MG63 (cell line): ENCODE data around the gene UFD1. TPM values are rescaled to one million over a fixed set of nuclear protein-coding genes. Genes with fewer than 3 reads are reported as not detected.
A peak's percentile ranks its signal among the peaks of the same experiment; 100 is the strongest.

ENCODE experiments used
- DNase-seq: peaks from one replicate; pipeline ENCODE4 v3.0.0-alpha.2; 2020
- H3K27me3 ChIP-seq: fragments of 250-450 bp; sonication (Bioruptor Pico); 2 replicates; pipeline ENCODE4 v1.5.1; 2020; ENCODE audit warnings: mild to moderate bottlenecking, moderate library complexity
- H3K36me3 ChIP-seq: fragments of 250-450 bp; sonication (Bioruptor Pico); 2 replicates; pipeline ENCODE4 v1.5.1; 2020; ENCODE audit warnings: mild to moderate bottlenecking, moderate library complexity
- H3K4me3 ChIP-seq: fragments of 250-450 bp; sonication (Bioruptor Pico); 2 replicates; pipeline ENCODE4 v1.5.1; 2020; ENCODE audit warnings: mild to moderate bottlenecking, moderate library complexity
- H3K9me3 ChIP-seq: fragments of 250-450 bp; sonication (Bioruptor Pico); 2 replicates; pipeline ENCODE4 v1.5.1; 2020; ENCODE audit warnings: mild to moderate bottlenecking, moderate library complexity
- total RNA-seq: library from RNA; depleted of rRNA; stranded (reverse); fragments of >200 nt; shearing (Covaris generic); gene quantifications from 2 replicates; pipeline ENCODE4 v1.2.3, GENCODE V29; 2014; ENCODE audit warnings: low replicate concordance; rRNA removed

The UFD1 gene, protein sequence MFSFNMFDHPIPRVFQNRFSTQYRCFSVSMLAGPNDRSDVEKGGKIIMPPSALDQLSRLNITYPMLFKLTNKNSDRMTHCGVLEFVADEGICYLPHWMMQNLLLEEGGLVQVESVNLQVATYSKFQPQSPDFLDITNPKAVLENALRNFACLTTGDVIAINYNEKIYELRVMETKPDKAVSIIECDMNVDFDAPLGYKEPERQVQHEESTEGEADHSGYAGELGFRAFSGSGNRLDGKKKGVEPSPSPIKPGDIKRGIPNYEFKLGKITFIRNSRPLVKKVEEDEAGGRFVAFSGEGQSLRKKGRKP
- total RNA-seq = 128 and 161 TPM in 2 replicates

DNA sequence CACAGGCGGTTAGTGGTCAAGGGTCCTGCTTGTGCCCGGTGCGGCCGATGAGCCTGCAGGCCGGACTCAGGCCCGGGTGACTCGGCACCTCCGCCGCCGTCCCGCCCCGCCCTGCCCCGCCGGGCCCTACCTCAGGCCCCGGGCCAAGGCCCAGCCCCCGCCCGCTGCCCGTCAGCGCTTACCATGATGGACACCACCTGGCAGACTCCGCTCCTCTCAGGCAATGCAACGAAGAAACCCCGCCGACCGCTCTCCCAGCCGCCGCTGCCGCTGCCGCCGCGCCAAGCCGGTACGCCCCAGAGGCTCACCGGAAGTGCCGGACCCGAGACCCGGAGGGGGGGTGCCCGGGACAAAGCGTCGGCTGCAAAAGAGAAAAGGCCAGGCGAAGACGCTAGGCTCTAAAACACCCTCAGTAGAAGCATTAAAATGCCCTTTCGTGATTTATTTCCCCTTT is at the start of gene UFD1:
Gene UFD1 (minus strand): TSS at position 293 of the 454 bp plus-strand sequence. CDS start 108 bp downstream, at position 185.
- Histone ChIP-seq H3K27me3 (no peaks in the 10 kb centered on the region), H3K36me3 (peaks cover 50% of the 10 kb centered on the region), H3K4me3 (peak within 1 kb of the TSS; percentile 71), H3K9me3 (no peaks in the 10 kb centered on the region)
- DNase-seq = peak; percentile 91

DNA sequence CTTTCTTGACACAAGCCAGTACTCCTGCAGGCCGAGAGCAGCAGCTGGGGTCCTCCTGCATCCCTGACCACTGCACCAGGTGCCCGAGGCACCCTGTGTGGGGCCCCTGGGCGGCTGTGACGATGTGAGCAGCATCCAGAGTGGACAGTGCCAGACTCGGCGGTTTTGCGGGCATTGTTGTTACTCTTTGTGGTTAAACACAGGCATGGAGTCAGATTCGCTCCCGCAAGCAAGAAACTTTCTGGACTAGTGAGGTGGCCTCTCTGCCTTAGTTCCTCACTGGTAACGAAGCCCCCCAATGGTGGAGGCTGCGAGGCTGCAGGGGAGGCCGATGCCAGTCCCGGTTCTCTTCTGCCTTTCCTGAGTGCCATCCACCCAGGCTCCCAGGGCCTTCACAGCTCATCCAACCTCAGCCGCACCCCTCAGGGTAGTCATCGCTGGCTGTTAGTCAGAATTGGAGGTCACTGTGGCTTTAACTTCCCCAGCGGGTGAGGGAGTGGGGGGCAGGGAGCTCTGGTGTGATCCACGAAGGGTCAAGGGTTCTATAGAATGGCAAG is 48.9 kb upstream of the UFD1 start:
- Histone ChIP-seq H3K36me3 (no peaks in the 10 kb centered on the region), H3K9me3 (no peaks in the 10 kb centered on the region), H3K27me3 (no peaks in the 10 kb centered on the region), H3K4me3 (no peak overlapping the region)
- peak; percentile 76 for DNase-seq

DNA sequence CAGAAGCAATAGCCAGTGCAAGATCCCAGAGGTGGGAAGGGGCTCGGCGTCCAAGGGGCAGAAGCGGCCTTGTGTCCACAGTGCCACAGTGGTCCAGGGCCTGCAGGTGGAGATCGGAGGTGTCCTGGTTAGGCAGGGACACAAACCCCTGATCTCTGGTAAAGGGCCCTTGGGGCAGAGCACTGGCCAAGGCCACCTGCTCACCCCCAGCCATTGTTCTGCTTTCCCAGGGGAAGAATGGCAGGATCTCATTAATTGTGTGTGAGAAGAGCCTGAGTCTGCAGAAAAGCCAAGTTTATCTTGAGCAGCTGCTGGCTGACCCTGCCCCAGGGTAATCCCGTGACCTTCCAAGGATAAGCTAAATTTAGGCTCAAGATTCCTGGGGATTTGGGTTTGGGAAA is 48.3 kb upstream of the UFD1 start:
- Histone ChIP-seq H3K4me3 (no peak overlapping the region), H3K9me3 (no peaks in the 10 kb centered on the region), H3K27me3 (no peaks in the 10 kb centered on the region), H3K36me3 (no peaks in the 10 kb centered on the region)
- DNase-seq = no peak

DNA sequence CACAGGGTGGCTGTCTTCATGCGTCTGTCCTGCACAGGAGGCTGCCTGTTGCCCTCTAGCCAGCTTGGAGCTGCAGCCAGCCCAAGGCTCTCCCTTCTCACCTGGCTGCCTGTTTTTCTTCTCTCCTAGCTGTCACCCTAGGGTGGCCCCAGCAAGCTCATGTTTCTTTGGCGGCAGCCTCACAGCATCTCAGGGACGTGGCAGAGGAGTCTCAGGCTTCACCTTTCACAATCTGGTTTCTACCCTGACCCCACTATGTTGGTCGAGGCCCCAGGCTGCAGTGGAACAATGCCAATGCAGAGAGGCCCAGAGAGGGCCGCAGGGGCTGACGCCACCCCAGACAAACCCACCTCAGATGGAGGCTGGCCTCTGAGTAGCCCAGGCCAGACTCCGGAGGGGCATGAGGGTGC is 47.7 kb upstream of the UFD1 start:
- no peak overlapping the region for H3K4me3 ChIP-seq
- no peak for DNase-seq
- H3K27me3 ChIP-seq = no peaks in the 10 kb centered on the region
- no peaks in the 10 kb centered on the region for H3K9me3 ChIP-seq
- H3K36me3 ChIP-seq = no peaks in the 10 kb centered on the region

DNA sequence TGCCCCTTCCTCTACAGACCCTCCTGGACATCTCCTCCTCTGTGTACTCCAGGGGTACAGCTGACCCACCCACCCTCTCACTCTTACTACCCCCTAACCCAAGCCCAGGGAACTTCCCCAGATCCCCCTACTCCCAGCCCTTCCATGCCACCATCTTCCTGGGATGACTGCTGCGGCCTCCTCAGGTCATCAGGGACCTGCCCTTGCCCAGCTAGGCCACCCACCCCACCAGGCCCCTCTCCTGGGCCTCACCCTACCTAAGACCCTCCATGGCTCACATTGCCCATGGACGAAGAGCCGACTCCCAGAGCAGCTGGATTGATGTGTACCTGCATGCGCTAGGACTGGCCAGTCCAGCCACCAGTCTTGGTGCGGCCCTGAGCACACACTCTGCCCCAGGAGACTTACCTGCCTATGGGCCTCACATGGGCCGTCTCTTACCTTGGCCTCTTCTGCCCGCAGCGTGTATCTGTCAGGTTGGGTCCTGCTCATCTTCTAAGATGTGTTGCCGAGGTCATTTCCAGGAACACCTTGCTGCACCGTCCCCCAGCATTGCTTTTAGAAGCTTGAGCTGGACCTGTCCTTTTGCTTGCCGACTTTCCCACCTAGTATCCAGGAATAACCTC is 47.2 kb upstream of the UFD1 start:
- no peaks in the 10 kb centered on the region for H3K9me3 ChIP-seq
- H3K4me3 ChIP-seq = no peak overlapping the region
- H3K36me3 ChIP-seq = no peaks in the 10 kb centered on the region; the same call in 1 of the 2 replicates
- H3K27me3 ChIP-seq = no peaks in the 10 kb centered on the region
- no peak for DNase-seq

DNA sequence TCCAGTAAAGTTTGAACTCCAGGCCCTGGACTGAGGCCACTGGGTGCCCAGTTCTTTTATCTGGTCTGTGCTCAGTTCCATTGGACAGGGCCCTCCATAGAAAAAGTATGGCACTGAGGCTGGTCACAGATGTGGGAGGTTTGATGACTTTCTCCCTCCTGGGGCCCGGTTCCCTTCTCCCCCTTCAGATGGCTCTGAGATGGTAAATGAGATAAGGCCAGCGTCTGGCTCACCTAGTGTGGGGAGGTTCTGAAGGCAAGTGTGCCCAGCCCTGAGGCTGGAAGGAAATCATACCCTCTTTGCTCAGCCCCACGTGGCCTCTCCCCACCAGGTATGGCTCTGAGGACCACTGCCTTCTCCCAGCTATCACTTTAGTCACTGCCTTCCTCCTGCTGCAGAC is 46.7 kb upstream of the UFD1 start:
- Histone ChIP-seq H3K9me3 (no peaks in the 10 kb centered on the region), H3K27me3 (no peaks in the 10 kb centered on the region), H3K36me3 (no peaks in the 10 kb centered on the region; the same call in 1 of the 2 replicates), H3K4me3 (no peak overlapping the region)
- no peak for DNase-seq

DNA sequence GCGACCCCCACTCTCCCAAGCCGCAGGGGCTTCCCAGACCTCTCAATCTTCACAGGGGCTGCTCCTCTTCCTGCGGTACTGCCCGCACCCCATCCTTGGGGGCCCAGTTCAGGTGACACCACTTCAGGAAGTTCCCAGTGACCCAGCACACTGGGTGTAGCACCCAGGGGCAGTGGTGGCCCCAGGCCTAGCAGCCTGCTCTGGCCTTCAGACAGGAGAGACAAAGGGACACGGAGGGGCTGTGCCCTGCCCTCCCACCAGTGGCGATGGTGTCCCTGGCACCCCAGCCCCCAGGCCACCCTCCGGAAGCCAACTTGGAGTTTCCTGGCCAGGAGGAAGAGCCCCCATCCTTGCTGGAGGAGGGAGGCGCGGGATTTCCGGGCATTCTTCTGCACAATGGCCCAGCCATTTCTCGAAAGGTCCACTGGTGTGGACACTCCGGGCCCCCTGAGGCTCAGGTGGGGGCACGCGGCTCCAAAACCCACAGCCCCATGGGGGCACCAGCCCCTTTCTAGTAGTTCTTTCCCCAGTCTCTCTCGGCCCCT is 46.2 kb upstream of the UFD1 start:
- no peaks in the 10 kb centered on the region; the same call in 1 of the 2 replicates for H3K36me3 ChIP-seq
- DNase-seq = no peak
- no peak overlapping the region for H3K4me3 ChIP-seq
- H3K9me3 ChIP-seq = no peaks in the 10 kb centered on the region
- H3K27me3 ChIP-seq = no peaks in the 10 kb centered on the region

DNA sequence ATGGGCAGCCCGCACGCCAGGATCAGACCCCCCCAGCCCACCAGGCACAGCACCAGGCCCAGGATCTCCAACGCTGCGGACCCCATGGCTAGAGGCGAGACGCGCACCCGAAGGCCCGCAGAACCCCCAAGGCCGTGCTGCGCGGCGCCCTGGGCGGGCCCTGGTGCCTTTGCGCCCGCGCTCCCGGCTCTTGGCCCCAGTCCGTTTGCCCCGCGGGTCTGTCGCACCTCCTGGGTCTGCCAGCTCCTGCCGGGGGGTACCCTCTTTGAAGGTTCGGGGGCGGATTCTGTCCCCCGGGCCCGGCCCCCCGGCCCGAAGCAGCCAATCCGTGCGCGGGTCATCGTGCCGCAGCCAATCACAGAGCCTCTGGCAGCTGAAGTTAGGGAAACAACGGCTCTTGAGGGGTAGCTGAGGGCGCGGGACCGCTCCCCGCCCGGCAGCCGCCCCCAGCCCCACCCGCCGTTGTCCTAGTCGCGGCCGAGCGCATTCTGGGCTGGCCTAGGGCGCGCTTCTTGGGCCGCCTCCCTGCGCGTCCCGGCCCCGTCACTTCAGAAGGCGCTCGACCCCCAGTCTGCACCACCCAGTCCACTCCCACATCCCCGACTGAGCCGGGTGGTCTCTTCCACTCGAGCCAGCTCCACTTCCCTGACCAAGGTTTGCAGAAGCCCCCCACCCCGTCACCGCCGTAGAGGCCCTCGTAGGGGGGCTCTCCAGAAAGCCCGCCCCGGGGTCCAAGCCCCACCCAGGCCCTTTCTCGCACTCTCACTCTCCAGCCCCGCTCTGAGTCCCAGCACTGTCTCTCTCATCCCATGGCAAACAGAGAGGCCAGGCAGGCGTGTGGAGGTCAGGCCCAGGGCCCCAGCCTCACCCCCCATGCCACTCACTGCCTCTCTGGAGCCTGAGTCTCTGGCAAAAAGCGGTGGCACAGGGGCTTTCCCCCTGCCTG is 45.5 kb upstream of the UFD1 start, which contains the start of gene CLDN5:
Gene CLDN5 (minus strand): TSS at position 241 of the 946 bp plus-strand sequence. CDS start 155 bp downstream, at position 86.
- no peak for DNase-seq
- Histone ChIP-seq H3K36me3 (no peaks in the 10 kb centered on the region; the same call in 1 of the 2 replicates), H3K4me3 (no peak within 1 kb of the TSS), H3K9me3 (no peaks in the 10 kb centered on the region), H3K27me3 (no peaks in the 10 kb centered on the region)

DNA sequence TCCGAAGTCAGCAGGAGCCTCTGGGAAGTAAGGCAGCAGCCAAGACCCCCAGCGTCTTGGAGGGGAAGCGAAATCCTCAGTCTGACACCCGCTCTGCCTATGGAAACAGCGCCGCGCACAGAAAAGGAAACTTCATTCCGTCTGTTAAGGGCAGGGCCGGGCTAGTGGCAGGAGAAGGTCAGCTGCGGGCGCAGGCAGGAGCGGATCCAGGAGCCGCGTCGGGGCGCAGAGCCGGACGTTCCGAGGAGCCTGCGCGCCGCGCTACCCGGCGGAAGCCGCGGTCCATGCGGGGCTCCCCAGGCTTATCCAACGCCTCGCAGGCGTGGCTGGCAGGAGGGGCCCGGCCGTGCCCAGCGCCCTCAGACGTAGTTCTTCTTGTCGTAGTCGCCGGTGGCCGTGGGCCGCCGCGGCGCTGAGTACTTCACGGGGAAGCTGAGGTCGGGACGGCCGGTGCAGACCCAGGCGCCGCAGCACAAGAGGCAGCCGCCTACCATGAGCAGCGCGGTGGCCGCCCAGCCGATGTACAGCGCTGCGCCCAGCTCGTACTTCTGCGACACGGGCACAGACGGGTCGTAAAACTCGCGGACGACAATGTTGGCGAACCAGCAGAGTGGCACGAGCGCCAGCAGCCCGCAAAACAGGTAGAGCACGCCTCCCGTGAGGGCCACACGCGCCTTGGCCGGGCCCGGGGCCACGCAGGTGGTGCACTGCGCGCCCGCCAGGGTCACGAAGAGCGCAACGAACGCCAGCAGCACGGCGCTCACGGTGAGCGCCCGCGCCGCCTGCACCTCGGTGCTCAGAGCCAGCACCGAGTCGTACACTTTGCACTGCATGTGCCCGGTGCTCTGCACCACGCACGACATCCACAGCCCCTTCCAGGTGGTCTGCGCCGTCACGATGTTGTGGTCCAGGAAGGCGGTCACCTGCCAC is 44.5 kb upstream of the UFD1 start:
- H3K9me3 ChIP-seq = no peaks in the 10 kb centered on the region

DNA sequence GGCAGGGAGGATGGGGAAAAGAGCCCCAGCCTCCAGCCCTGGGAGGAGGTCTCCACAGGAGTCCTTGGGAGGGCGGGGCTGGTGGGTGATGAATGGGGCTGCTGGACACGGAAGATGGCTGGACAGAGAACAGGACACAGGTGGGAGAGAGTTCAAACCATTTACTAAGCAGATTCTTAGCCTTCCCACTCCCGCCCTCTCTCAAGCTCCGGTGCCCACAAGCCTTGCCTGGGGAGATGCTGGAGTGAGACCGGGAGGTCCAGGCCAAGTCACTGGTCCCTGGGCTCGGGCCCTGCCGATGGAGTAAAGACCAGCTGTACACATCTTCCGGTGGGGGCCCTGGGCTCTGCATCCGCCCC is 43.9 kb upstream of the UFD1 start:
- Histone ChIP-seq H3K4me3 (no peak overlapping the region), H3K27me3 (no peaks in the 10 kb centered on the region), H3K9me3 (no peaks in the 10 kb centered on the region), H3K36me3 (peaks cover 1% of the 10 kb centered on the region)
- no peak for DNase-seq

More for the DNA sequence above, 44.5 kb upstream of the UFD1 start:
- Histone ChIP-seq H3K36me3 (no peaks in the 10 kb centered on the region; the same call in 1 of the 2 replicates), H3K27me3 (no peaks in the 10 kb centered on the region), H3K4me3 (no peak overlapping the region)
- DNase-seq = no peak

DNA sequence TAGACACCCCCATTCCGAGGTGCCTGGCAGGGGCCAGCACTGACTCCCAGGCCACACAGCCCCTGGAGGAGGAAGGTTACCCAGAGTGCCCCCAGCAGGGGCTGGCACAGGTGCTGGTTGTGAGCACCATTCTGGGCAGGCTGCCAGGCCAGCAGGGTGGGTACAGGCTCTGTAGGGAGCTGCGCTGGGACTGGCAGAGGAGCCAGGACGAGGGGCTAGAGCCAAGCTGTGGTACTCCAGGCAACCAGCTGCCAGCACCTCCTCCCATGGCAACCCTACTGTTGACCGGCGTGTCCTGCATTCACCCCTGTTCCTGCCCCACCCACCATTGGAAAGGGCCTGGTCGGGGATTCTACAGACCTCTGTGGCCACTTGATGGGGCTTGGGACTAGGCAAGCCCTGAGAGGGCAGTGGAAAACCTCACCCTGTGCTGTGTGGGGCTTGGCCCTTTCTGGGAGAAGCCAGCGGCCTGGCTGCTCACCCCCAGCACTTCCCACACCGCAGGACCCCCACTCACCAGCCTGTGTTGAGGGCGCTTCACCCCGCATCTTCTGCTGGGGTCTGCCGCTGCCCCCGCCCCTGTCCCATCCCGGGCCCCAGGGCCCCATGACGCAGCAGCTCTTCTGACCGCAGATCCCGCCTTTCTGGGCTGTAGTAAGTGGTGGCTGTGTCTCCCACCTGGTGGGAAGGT is 43.3 kb upstream of the UFD1 start:
- no peaks in the 10 kb centered on the region for H3K9me3 ChIP-seq
- H3K4me3 ChIP-seq = no peak overlapping the region
- H3K27me3 ChIP-seq = no peaks in the 10 kb centered on the region
- H3K36me3 ChIP-seq = peaks cover 3% of the 10 kb centered on the region
- DNase-seq = peak; percentile 29

DNA sequence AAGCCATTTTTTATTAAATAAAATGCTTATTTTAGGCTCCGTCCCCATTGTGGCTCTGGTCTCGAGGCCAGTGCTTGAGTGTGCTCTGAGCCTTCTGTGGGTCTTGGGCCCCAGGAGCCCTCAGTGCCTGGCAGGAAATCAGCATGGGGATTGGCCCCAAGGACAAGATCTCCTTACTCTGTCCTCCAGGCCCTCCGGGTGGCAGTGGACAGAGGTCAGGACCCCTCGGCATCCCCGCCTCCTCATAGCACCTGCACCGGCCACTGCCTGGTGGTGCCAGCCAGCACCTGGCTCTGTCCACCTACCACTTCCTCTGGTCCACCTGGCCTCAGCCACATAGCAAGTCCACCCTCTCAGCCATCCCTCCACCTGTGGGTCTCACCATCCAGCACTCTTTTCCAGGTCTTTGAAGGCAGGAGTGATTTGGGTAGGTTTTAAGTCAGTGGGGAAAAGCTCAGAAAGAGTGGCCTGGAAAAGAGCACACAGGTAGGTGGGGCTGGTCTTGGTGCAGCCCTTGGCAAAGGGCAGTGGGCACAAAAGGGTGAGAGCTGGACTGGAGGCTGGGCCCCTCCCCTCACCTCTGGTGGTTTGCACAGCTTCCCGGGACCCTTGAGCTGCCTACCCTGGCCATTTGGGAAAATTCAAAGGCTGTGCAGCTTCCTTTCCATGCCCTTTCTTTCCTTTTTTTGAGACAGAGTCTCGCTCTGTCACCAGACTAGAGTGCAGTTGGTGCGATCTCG is 41.7 kb upstream of the UFD1 start:
- H3K9me3 ChIP-seq = no peaks in the 10 kb centered on the region
- H3K36me3 ChIP-seq = peaks cover 4% of the 10 kb centered on the region
- DNase-seq = no peak
- no peak overlapping the region for H3K4me3 ChIP-seq
- H3K27me3 ChIP-seq = no peaks in the 10 kb centered on the region

DNA sequence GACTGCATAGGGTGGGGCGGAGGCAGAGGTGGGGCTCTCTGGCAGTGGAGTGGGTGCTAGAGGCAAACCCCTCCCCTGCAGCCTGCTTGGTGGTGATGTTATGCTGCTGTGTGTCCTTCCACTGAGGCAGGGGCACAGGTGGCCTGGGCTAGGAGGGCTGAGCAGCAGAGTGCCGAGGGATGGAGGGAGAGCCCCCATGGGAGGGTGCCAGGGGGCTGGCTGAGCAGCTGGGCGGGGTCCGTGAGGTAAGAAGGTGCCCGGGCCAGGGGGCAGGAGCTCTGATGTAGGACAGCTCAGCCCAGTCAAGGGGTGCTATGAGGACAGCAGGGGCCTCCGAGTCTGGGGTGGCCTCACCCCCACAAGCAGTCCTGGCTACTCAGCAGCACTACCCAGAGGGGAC is 41.0 kb upstream of the UFD1 start:
- DNase-seq = no peak
- Histone ChIP-seq H3K4me3 (no peak overlapping the region), H3K36me3 (peaks cover 9% of the 10 kb centered on the region), H3K9me3 (no peaks in the 10 kb centered on the region), H3K27me3 (no peaks in the 10 kb centered on the region)
